H9 (cell line): Measurements from ENCODE around the gene WNT5B. TPM values are rescaled to one million over a fixed set of nuclear protein-coding genes. Genes with fewer than 3 reads are reported as not detected.

Source experiments
- DNase-seq: peaks from one replicate; pipeline ENCODE4 v3.0.0-alpha.2; 2017
- H2AFZ ChIP-seq: one replicate; pipeline ENCODE4 v1.6.1; 2013; ENCODE audit warnings: mild to moderate bottlenecking, low read length, control low read depth, moderate library complexity
- H2AK5ac ChIP-seq: 2 replicates; pipeline ENCODE4 v1.6.1; 2013; ENCODE audit warnings: low read length, control low read depth, mixed read lengths; ENCODE audit not compliant: insufficient read length
- H2BK120ac ChIP-seq: one replicate; pipeline ENCODE4 v1.6.1; 2013; ENCODE audit warnings: low read depth, mild to moderate bottlenecking, low read length, control low read depth, inconsistent platforms; ENCODE audit not compliant: poor library complexity, severe bottlenecking
- H2BK12ac ChIP-seq: 2 replicates; pipeline ENCODE4 v1.6.1; 2013; ENCODE audit warnings: low read length, control low read depth, mixed read lengths, low read depth; ENCODE audit not compliant: insufficient read length
- H2BK15ac ChIP-seq: 2 replicates; pipeline ENCODE4 v1.6.1; 2013; ENCODE audit warnings: low read depth, low read length, control low read depth
- H2BK20ac ChIP-seq: one replicate; pipeline ENCODE4 v1.6.1; 2013; ENCODE audit warnings: low read depth, mild to moderate bottlenecking, low read length, control low read depth, inconsistent platforms; ENCODE audit not compliant: poor library complexity, severe bottlenecking
- H2BK5ac ChIP-seq: 2 replicates; pipeline ENCODE4 v1.6.1; 2013; ENCODE audit warnings: low read length, control low read depth, mixed read lengths; ENCODE audit not compliant: insufficient read length
- H3K14ac ChIP-seq: 2 replicates; pipeline ENCODE4 v1.6.1; 2013; ENCODE audit warnings: low read length, control low read depth; ENCODE audit not compliant: insufficient read depth
- H3K18ac ChIP-seq: 2 replicates; pipeline ENCODE4 v1.6.1; 2013; ENCODE audit warnings: low read depth, mild to moderate bottlenecking, mixed read lengths, low read length, control low read depth; ENCODE audit not compliant: insufficient read length
- H3K23ac ChIP-seq: 2 replicates; pipeline ENCODE4 v1.6.1; 2013; ENCODE audit warnings: low read length, control low read depth, mixed read lengths, low read depth; ENCODE audit not compliant: insufficient read length
- H3K23me2 ChIP-seq: 2 replicates; pipeline ENCODE4 v1.6.1; 2013; ENCODE audit warnings: low read depth, mild to moderate bottlenecking, mixed read lengths, low read length, control low read depth; ENCODE audit not compliant: insufficient read length, poor library complexity, severe bottlenecking
- H3K27ac ChIP-seq: 2 replicates; pipeline ENCODE4 v1.5.1; 2013; ENCODE audit warnings: low read length, control low read depth, mixed read lengths, low read depth; ENCODE audit not compliant: insufficient read length
- H3K27me3 ChIP-seq: 2 replicates; pipeline ENCODE4 v1.6.1; 2013; ENCODE audit warnings: low read length, control low read depth, inconsistent platforms; ENCODE audit not compliant: insufficient read depth
- H3K4ac ChIP-seq: 2 replicates; pipeline ENCODE4 v1.6.1; 2013; ENCODE audit warnings: low read depth, mild to moderate bottlenecking, control low read depth, inconsistent platforms, low read length, moderate library complexity
- H3K4me1 ChIP-seq: 2 replicates; pipeline ENCODE4 v1.6.1; 2013; ENCODE audit warnings: low read length, control low read depth, inconsistent platforms; ENCODE audit not compliant: insufficient read depth
- H3K4me2 ChIP-seq: 2 replicates; pipeline ENCODE4 v1.6.1; 2013; ENCODE audit warnings: low read length, control low read depth, mixed read lengths; ENCODE audit not compliant: insufficient read length, insufficient read depth
- H3K56ac ChIP-seq: 2 replicates; pipeline ENCODE4 v1.6.1; 2013; ENCODE audit warnings: low read depth, mild to moderate bottlenecking, mixed read lengths, low read length, control low read depth; ENCODE audit not compliant: insufficient read length
- H3K79me1 ChIP-seq: 2 replicates; pipeline ENCODE4 v1.6.1; 2013; ENCODE audit warnings: low read depth, mild to moderate bottlenecking, moderate library complexity, low read length, control low read depth, inconsistent platforms; ENCODE audit not compliant: insufficient read depth, poor library complexity, severe bottlenecking
- H3K79me2 ChIP-seq: 2 replicates; pipeline ENCODE4 v1.6.1; 2013; ENCODE audit warnings: low read length, control low read depth, inconsistent platforms; ENCODE audit not compliant: insufficient read depth
- H3K9ac ChIP-seq: 2 replicates; pipeline ENCODE4 v1.6.1; 2013; ENCODE audit warnings: low read length, control low read depth, mixed read lengths; ENCODE audit not compliant: insufficient read length; ENCODE audit errors: extremely low read depth
- H3K9me3 ChIP-seq: one replicate; pipeline ENCODE4 v1.6.1; 2013; ENCODE audit warnings: low read depth, low read length, inconsistent platforms; ENCODE audit not compliant: control insufficient read depth
- H3T11ph ChIP-seq: one replicate; pipeline ENCODE4 v1.6.1; 2013; ENCODE audit warnings: mild to moderate bottlenecking, low read length, control low read depth, inconsistent platforms
- H4K20me1 ChIP-seq: one replicate; pipeline ENCODE4 v1.6.1; 2013; ENCODE audit not compliant: control insufficient read depth, insufficient read length, insufficient read depth
- H4K5ac ChIP-seq: 2 replicates; pipeline ENCODE4 v1.6.1; 2013; ENCODE audit warnings: low read depth, mild to moderate bottlenecking, mixed read lengths, low read length, control low read depth; ENCODE audit not compliant: insufficient read length
- H4K8ac ChIP-seq: replicated peaks from 2 replicates; pipeline ENCODE4 v1.6.1; 2013; ENCODE audit warnings: low read length, control low read depth, mixed read lengths, low read depth; ENCODE audit not compliant: insufficient read length
- H4K91ac ChIP-seq: 2 replicates; pipeline ENCODE4 v1.6.1; 2013; ENCODE audit warnings: low read depth, mild to moderate bottlenecking, moderate library complexity, mixed read lengths, low read length, control low read depth; ENCODE audit not compliant: insufficient read length
- H3K27ac Mint-ChIP-seq, 3 experiments: 2 replicates in 2 of 3; 3 replicates in 1 of 3; pipeline ENCODE4 v1.8.0; 2020 to 2021; ENCODE audit warnings: mixed read lengths in 3 of 3, mild to moderate bottlenecking in 1 of 3, moderate library complexity in 1 of 3
- H3K27me3 Mint-ChIP-seq: 2 replicates; pipeline ENCODE4 v1.8.0; 2021; ENCODE audit warnings: low read depth, mild to moderate bottlenecking, moderate library complexity, mixed read lengths
- H3K36me3 Mint-ChIP-seq, 3 experiments: 2 replicates in 2 of 3; 3 replicates in 1 of 3; pipeline ENCODE4 v1.8.0; 2020 to 2021; ENCODE audit warnings: low read depth in 3 of 3, mixed read lengths in 3 of 3; ENCODE audit not compliant: insufficient read depth in 1 of 3
- H3K4me1 Mint-ChIP-seq, 2 experiments: 2 replicates each; pipeline ENCODE4 v1.8.0; 2020; ENCODE audit warnings: mixed read lengths in 2 of 2
- H3K4me3 Mint-ChIP-seq, 2 experiments: 2 replicates in 1 of 2; 3 replicates in 1 of 2; pipeline ENCODE4 v1.8.0; 2020 to 2021; ENCODE audit warnings: mild to moderate bottlenecking in 2 of 2, mixed read lengths in 2 of 2, moderate library complexity in 1 of 2
- H3K9me3 Mint-ChIP-seq, 2 experiments: 2 replicates in 1 of 2; 3 replicates in 1 of 2; pipeline ENCODE4 v1.8.0; 2020; ENCODE audit warnings: mild to moderate bottlenecking in 2 of 2, mixed read lengths in 2 of 2, moderate library complexity in 1 of 2
- CTCF ChIP-seq: fragments of 200-600 bp; sonication (generic); conservative IDR thresholded peaks from 3 replicates; pipeline ENCODE4 v1.8.0; 2021; ENCODE audit warnings: antibody characterized with exemption, mild to moderate bottlenecking
- WGBS: extraction: QIAGEN DNeasy Blood & Tissue Kit; methylation state at CpG from one replicate; pipeline ENCODE4 v1.1.7; 2013; ENCODE audit warnings: missing lambda C conversion rate, low lambda C conversion rate, mixed read lengths; ENCODE audit not compliant: insufficient read length; ENCODE audit errors: extremely low coverage; 5-methylcytosine and 5-hydroxymethylcytosine counted together
- total RNA-seq: library from RNA; stranded (reverse); gene quantifications from 2 replicates; pipeline ENCODE4 v1.2.1, GENCODE V29; 2021

Gene WNT5B
- total RNA-seq, 1 experiment from 2014 or later = 1.5 TPM

GRCh38 chr12:1680804-1681492, 51.9 kb downstream of the WNT5B start:
- no peaks in the 10 kb centered on the region for H3K9me3 ChIP-seq
- no peak for TF ChIP-seq CTCF
- H4K8ac ChIP-seq = no peak overlapping the region
- no peak overlapping the region for H3K4me3 Mint-ChIP-seq
- H3K4me1 ChIP-seq = no peaks in the 10 kb centered on the region
- H3K18ac ChIP-seq = no peak overlapping the region
- H3K79me2 ChIP-seq = no peaks in the 10 kb centered on the region
- no peaks in the 10 kb centered on the region for H3K27me3 ChIP-seq
- peaks cover 7 to 9% of the 10 kb centered on the region in 2 experiments; a peak in 2 of 4 replicates for H3K4me1 Mint-ChIP-seq
- H3K9me3 Mint-ChIP-seq = 0 out of 5 replicates have a peak, but pooled peaks cover 0 to 2% of the 10 kb centered on the region in 2 experiments
- no peak overlapping the region for H2BK15ac ChIP-seq
- no peak overlapping the region for H3K4ac ChIP-seq
- H2BK12ac ChIP-seq = no peak overlapping the region
- no peak overlapping the region for H2BK5ac ChIP-seq
- no peak overlapping the region for H3T11ph ChIP-seq
- no peaks in the 10 kb centered on the region; the same call in 1 of the 2 replicates for H3K27me3 Mint-ChIP-seq
- H3K27ac ChIP-seq = no peak overlapping the region
- no peaks in the 10 kb centered on the region for H3K23me2 ChIP-seq
- WGBS = no CpG with 5 or more reads among the region's 7 CpGs
- no peak overlapping the region for H3K14ac ChIP-seq
- H3K4me2 ChIP-seq = no peak overlapping the region
- no peak overlapping the region for H2AFZ ChIP-seq
- H3K9ac ChIP-seq = no peak overlapping the region
- H3K36me3 Mint-ChIP-seq = no peaks in the 10 kb centered on the region
- no peaks in the 10 kb centered on the region for H3K79me1 ChIP-seq
- H4K91ac ChIP-seq = no peak overlapping the region
- H2BK120ac ChIP-seq = no peak overlapping the region
- H2BK20ac ChIP-seq = no peak overlapping the region
- H3K23ac ChIP-seq = no peak overlapping the region
- H3K56ac ChIP-seq = no peak overlapping the region
- H4K20me1 ChIP-seq = no peaks in the 10 kb centered on the region
- no peak for DNase-seq
- H4K5ac ChIP-seq = no peak overlapping the region
- H3K27ac Mint-ChIP-seq = no peak overlapping the region
- no peak overlapping the region for H2AK5ac ChIP-seq
